ENCODE data around the gene TTLL11.

DNA sequence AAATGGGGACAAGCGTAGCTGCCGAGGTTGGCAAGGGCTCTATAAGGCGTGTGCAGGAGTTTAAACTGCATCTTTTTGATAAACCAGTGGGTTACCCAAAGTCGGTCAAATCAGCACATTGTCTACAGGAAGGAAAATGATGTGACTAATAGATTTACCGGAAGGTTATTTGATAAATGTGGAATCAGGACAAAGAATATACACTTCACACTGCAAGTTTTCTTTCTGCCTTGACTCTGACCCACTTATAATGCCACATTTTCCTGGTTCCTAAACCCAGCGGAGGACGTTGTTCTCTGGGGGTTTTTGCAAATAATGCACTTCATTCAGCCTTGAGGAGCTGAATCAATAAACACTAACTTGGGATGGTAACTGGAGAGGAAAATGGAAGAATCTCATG, 76.8 kb downstream of the TTLL11 start:
- TF ChIP-seq POLR2A (IDR thresholded peaks at IDR 0.05; ENCODE audit: low read depth, low read length), result no peak
- no peak for TF ChIP-seq TAF1 (IDR thresholded peaks at IDR 0.05; ENCODE audit: low read depth, low read length)
- TF ChIP-seq POLR2AphosphoS5 (IDR thresholded peaks at IDR 0.05; ENCODE audit: low read depth, low read length), result no peak
- TF ChIP-seq PAX5 (IDR thresholded peaks at IDR 0.05; ENCODE audit: insufficient read depth, low read length, severe bottlenecking), result no peak

Measured in GM12891 (cell line).